Measurements from ENCODE around the gene MOAP1.
"Not testable (repeated sequence)": the region's sequence is repeated elsewhere in the genome, so short reads cannot be mapped to it uniquely, and the experiment has no call there.

GRCh38 chr14:93158349-93158748 is 26.3 kb downstream of the MOAP1 start:
- TF ChIP-seq CTCF (IDR thresholded peaks at IDR 0.05; ENCODE audit: poor library complexity); EZH2 (IDR thresholded peaks at IDR 0.05; ENCODE audit: borderline replicate concordance); EZH2phosphoT487 (IDR thresholded peaks at IDR 0.05; ENCODE audit: low read depth, severe bottlenecking, unreplicated experiment): not testable (repeated sequence)
